HuH-7.5 (cell line): Measurements from ENCODE around the gene NIFK.
A peak's percentile ranks its signal among the peaks of the same experiment; 100 is the strongest.
"Not testable (repeated sequence)": the region's sequence is repeated elsewhere in the genome, so short reads cannot be mapped to it uniquely, and the experiment has no call there.

Source experiments
- DNase-seq: peaks from one replicate; pipeline ENCODE4 v3.0.0; 2011; ENCODE audit warnings: low spot score

Gene NIFK

GRCh38 chr2:121734544-121734943 is 2.1 kb downstream of the NIFK start:
- DNase-seq, result not testable (repeated sequence)

- DNase-seq, result no peak
Measured at GRCh38 chr2:121731366-121731765, 5.3 kb downstream of the NIFK start.

GRCh38 chr2:121727950-121728349 is 8.7 kb downstream of the NIFK start:
- no peak for DNase-seq

GRCh38 chr2:121727332-121727731 is 9.3 kb downstream of the NIFK start:
- DNase-seq, result no peak

- DNase-seq, result no peak
Measured at GRCh38 chr2:121723316-121723715, 13.4 kb downstream of the NIFK start.

GRCh38 chr2:121722479-121722878 is 14.2 kb downstream of the NIFK start:
- DNase-seq, result no peak

- DNase-seq, result no peak
Measured at GRCh38 chr2:121721926-121722325, 14.7 kb downstream of the NIFK start.

GRCh38 chr2:121717529-121717928 is 19.1 kb downstream of the NIFK start:
- no peak for DNase-seq

GRCh38 chr2:121716126-121716525 is 20.5 kb downstream of the NIFK start:
- no peak for DNase-seq

- DNase-seq, result not testable (repeated sequence)
Measured at GRCh38 chr2:121711481-121711880, 25.2 kb downstream of the NIFK start.

- DNase-seq, result no peak
Measured at GRCh38 chr2:121710470-121711170, 26.1 kb downstream of the NIFK start.

- no peak for DNase-seq
Measured at GRCh38 chr2:121709776-121710469, 26.8 kb downstream of the NIFK start.

GRCh38 chr2:121707920-121708361 is 28.7 kb downstream of the NIFK start:
- DNase-seq, result peak; percentile 41

- no peak for DNase-seq
Measured at GRCh38 chr2:121707344-121707919, 29.2 kb downstream of the NIFK start.

GRCh38 chr2:121705958-121706357 is 30.7 kb downstream of the NIFK start:
- no peak for DNase-seq

GRCh38 chr2:121705390-121705789 is 31.3 kb downstream of the NIFK start:
- no peak for DNase-seq

- DNase-seq, result not testable (repeated sequence)
Measured at GRCh38 chr2:121701761-121702160, 34.9 kb downstream of the NIFK start.

- DNase-seq, result no peak
Measured at GRCh38 chr2:121699421-121700333, 37.0 kb downstream of the NIFK start.

GRCh38 chr2:121698318-121698930 is 38.3 kb downstream of the NIFK start:
- DNase-seq, result no peak

- DNase-seq, result no peak
Measured at GRCh38 chr2:121697108-121697631, 39.5 kb downstream of the NIFK start.

GRCh38 chr2:121696410-121696930 is 40.2 kb downstream of the NIFK start:
- DNase-seq, result no peak
